H1 (cell line): Measurements from ENCODE around the gene VAV2. TPM values are rescaled to one million over a fixed set of nuclear protein-coding genes. Genes with fewer than 3 reads are reported as not detected.

Source experiments
- POU5F1 ChIP-seq: IDR thresholded peaks from 2 replicates; pipeline ENCODE4 v1.6.1; 2011; ENCODE audit warnings: low read depth, mild to moderate bottlenecking, low read length, moderate library complexity
- polyA plus RNA-seq, 7 experiments: library from polyadenylated mRNA; depleted of rRNA in 3 of 7; stranded (reverse) in 5 of 7; unstranded in 2 of 7; fragments of >200 nt in 5 of 7; fragments of 200-250 nt in 2 of 7; gene quantifications; 1 replicate in 5 of 7; 2 replicates in 1 of 7; 4 replicates in 1 of 7; pipeline versions ENCODE4 v1.2.1 to v1.2.3, GENCODE V29; 2011 to 2013; ENCODE audit warnings: missing spikeins in 2 of 7, mixed read lengths in 2 of 7
- total RNA-seq: library from RNA; stranded (reverse); fragmentation: NEBNext Ultra II Directional; extraction: Animal tissue kit (Norgen Biotek cat#: 25700); gene quantifications from 2 replicates; pipeline ENCODE4 v1.2.1, GENCODE V29; 2021

VAV2 gene
- total and polyA plus RNA-seq, 2 of the 8 experiments (the other 6 are each of a cell fraction or from before 2014, with no cell fraction given) = 13.6 to 37.6 TPM

DNA sequence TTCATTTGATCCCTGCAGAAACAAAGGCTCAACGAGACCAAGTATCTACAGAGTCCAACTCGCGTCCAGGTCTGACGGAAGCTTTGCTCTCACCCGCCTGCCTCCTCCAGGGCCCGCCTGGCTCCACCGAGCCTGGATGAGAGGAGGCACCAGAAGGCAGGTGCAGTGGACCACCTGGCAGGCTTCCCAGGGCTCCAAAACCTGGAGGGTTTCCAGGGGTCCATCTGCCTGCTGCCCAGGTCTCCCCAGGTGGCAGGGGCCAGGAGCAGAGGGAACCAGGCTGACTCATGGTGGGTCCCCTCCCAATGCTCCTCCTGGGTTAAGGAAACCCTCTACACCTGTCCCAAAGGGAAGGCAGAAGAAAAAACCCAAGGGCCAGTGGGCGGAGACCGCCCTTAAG lies 59.5 kb downstream of the VAV2 start (continued):
- TF ChIP-seq POU5F1 = no peak
